NOMO-1 (cell line): ENCODE results near the gene GBA2.

Source experiments
- DNase-seq, 2 experiments: peaks; one replicate each; lab custom pipeline; 2025; ENCODE audit not compliant: unreplicated experiment in 2 of 2; lab: John Stamatoyannopoulos, UW

The GBA2 gene

GRCh38 chr9:35748858-35749514 lies at the start of gene GBA2, which contains the start of gene RGP1:
Gene GBA2, minus strand, starts transcription at chr9:35749228. Its CDS starts 524 bp downstream, at chr9:35748704.
Gene RGP1, plus strand, starts transcription at chr9:35749287. Its CDS starts 469 bp downstream, at chr9:35749756.
- peak; percentile 87 to 89 for DNase-seq

- no peak for DNase-seq
Observed at GRCh38 chr9:35797311-35798109, 48.5 kb upstream of the GBA2 start.

- DNase-seq = no peak
Observed at GRCh38 chr9:35795695-35796094, 46.7 kb upstream of the GBA2 start.

- DNase-seq = no peak
Observed at GRCh38 chr9:35793461-35793860, 44.4 kb upstream of the GBA2 start.

GRCh38 chr9:35792826-35793225 lies 43.8 kb upstream of the GBA2 start:
- no peak for DNase-seq

- no peak for DNase-seq
Observed at GRCh38 chr9:35792024-35792813, 43.2 kb upstream of the GBA2 start.

- DNase-seq = no peak
Observed at GRCh38 chr9:35791297-35791921, 42.4 kb upstream of the GBA2 start, which contains the start of gene NPR2. Gene NPR2, plus strand, starts transcription at chr9:35791591. Its CDS starts 818 bp downstream, at chr9:35792409.

- peak; percentile 74 to 75 for DNase-seq
Observed at GRCh38 chr9:35790385-35791296, 41.6 kb upstream of the GBA2 start.

GRCh38 chr9:35790025-35790384 lies 41.0 kb upstream of the GBA2 start:
- DNase-seq = no peak

- DNase-seq = no peak
Observed at GRCh38 chr9:35789541-35789940, 40.5 kb upstream of the GBA2 start.

GRCh38 chr9:35783418-35783817 lies 34.4 kb upstream of the GBA2 start:
- DNase-seq = no peak

GRCh38 chr9:35781066-35781465 lies 32.0 kb upstream of the GBA2 start:
- no peak for DNase-seq

- DNase-seq = no peak
Observed at GRCh38 chr9:35778496-35778895, 29.5 kb upstream of the GBA2 start.

- DNase-seq = no peak
Observed at GRCh38 chr9:35776018-35776417, 27.0 kb upstream of the GBA2 start.

GRCh38 chr9:35774907-35775635 lies 26.0 kb upstream of the GBA2 start:
- peak; percentile 67 to 75 for DNase-seq

- DNase-seq = no peak
Observed at GRCh38 chr9:35771943-35772342, 22.9 kb upstream of the GBA2 start.

- DNase-seq = no peak
Observed at GRCh38 chr9:35771534-35771933, 22.5 kb upstream of the GBA2 start.

GRCh38 chr9:35771075-35771433 lies 22.0 kb upstream of the GBA2 start:
- DNase-seq = no peak

GRCh38 chr9:35769763-35770162 lies 20.7 kb upstream of the GBA2 start:
- DNase-seq = no peak
